ENCODE results near the gene THUMPD3. TPM values are rescaled to one million over a fixed set of nuclear protein-coding genes. Genes with fewer than 3 reads are reported as not detected.

The THUMPD3 gene
- total RNA-seq, 1 experiment from 2014 or later = 63.0 TPM

GRCh38 chr3:9386501-9387321 lies 23.9 kb downstream of the THUMPD3 start:
- BruUV-seq (replicated peaks) = no TSS peak
- H3K9me3 Mint-ChIP-seq (ENCODE audit: unreplicated experiment) = no peaks in the 10 kb centered on the region
- CTCF ChIA-PET = interaction anchor here (0.6 kb wide), 1 partner anchor 59 kb away, joined by 3 read pairs; no protein-coding TSS in a partner anchor
- no peak for TF ChIP-seq CTCF (IDR thresholded peaks at IDR 0.05; ENCODE audit: unreplicated experiment)
- H3K27ac Mint-ChIP-seq (ENCODE audit: low read depth, unreplicated experiment) = no peak overlapping the region
- intact Hi-C loops (cut with micrococcal nuclease) = loop anchor here (5.0 kb wide), 1 partner anchor 36 kb away; no protein-coding TSS in a partner anchor
- no peaks in the 10 kb centered on the region for H3K27me3 Mint-ChIP-seq (ENCODE audit: insufficient read depth, unreplicated experiment)
- POLR2A ChIA-PET = interaction anchor here (0.8 to 1.1 kb wide), 5 partner anchors 8 to 36 kb away, joined by 3 to 9 read pairs (median 7); partner anchors contain the start of gene SETD5
- H3K4me3 Mint-ChIP-seq (ENCODE audit: unreplicated experiment) = no peak overlapping the region
- H3K4me1 Mint-ChIP-seq (ENCODE audit: insufficient read depth, unreplicated experiment) = peaks cover 3% of the 10 kb centered on the region
- no peak for DNase-seq (ENCODE audit: unreplicated experiment)
- H3K36me3 Mint-ChIP-seq (ENCODE audit: insufficient read depth, unreplicated experiment) = peaks cover 100% of the 10 kb centered on the region

GRCh38 chr3:9387322-9387655 lies 24.4 kb downstream of the THUMPD3 start:
- CTCF ChIA-PET = no interaction called here
- no peak for TF ChIP-seq CTCF (IDR thresholded peaks at IDR 0.05; ENCODE audit: unreplicated experiment)
- DNase-seq (ENCODE audit: unreplicated experiment) = no peak
- H3K36me3 Mint-ChIP-seq (ENCODE audit: insufficient read depth, unreplicated experiment) = peaks cover 100% of the 10 kb centered on the region
- POLR2A ChIA-PET = interaction anchor here (1.3 to 2.4 kb wide), 3 partner anchors 9 to 12 kb away, joined by 3 to 9 read pairs (median 9); no protein-coding TSS in a partner anchor
- no peaks in the 10 kb centered on the region for H3K27me3 Mint-ChIP-seq (ENCODE audit: insufficient read depth, unreplicated experiment)
- no peaks in the 10 kb centered on the region for H3K9me3 Mint-ChIP-seq (ENCODE audit: unreplicated experiment)
- no peak overlapping the region for H3K4me3 Mint-ChIP-seq (ENCODE audit: unreplicated experiment)
- no TSS peak for BruUV-seq (replicated peaks)
- H3K27ac Mint-ChIP-seq (ENCODE audit: low read depth, unreplicated experiment) = no peak overlapping the region
- intact Hi-C loops (cut with micrococcal nuclease) = loop anchor here (5.0 kb wide), 1 partner anchor 35 kb away; no protein-coding TSS in a partner anchor
- H3K4me1 Mint-ChIP-seq (ENCODE audit: insufficient read depth, unreplicated experiment) = peaks cover 9% of the 10 kb centered on the region

GRCh38 chr3:9388142-9388541 lies 25.3 kb downstream of the THUMPD3 start:
- no peaks in the 10 kb centered on the region for H3K27me3 Mint-ChIP-seq (ENCODE audit: insufficient read depth, unreplicated experiment)
- H3K4me1 Mint-ChIP-seq (ENCODE audit: insufficient read depth, unreplicated experiment) = peaks cover 9% of the 10 kb centered on the region
- H3K4me3 Mint-ChIP-seq (ENCODE audit: unreplicated experiment) = no peak overlapping the region
- CTCF ChIA-PET = interaction anchor here (0.6 to 1.5 kb wide), 3 partner anchors 35 to 614 kb away, joined by 3 to 5 read pairs (median 3); no protein-coding TSS in a partner anchor
- no peak for TF ChIP-seq CTCF (IDR thresholded peaks at IDR 0.05; ENCODE audit: unreplicated experiment)
- H3K9me3 Mint-ChIP-seq (ENCODE audit: unreplicated experiment) = no peaks in the 10 kb centered on the region
- BruUV-seq (replicated peaks) = no TSS peak
- peaks cover 97% of the 10 kb centered on the region for H3K36me3 Mint-ChIP-seq (ENCODE audit: insufficient read depth, unreplicated experiment)
- H3K27ac Mint-ChIP-seq (ENCODE audit: low read depth, unreplicated experiment) = no peak overlapping the region
- POLR2A ChIA-PET = interaction anchor here (0.6 to 2.4 kb wide), 10 partner anchors 8 to 448 kb away, joined by 3 to 14 read pairs (median 5); partner anchors contain the start of gene THUMPD3
- intact Hi-C loops (cut with micrococcal nuclease) = loop anchor here (5.0 kb wide), 1 partner anchor 34 kb away; no protein-coding TSS in a partner anchor
- DNase-seq (ENCODE audit: unreplicated experiment) = no peak

- no TSS peak for BruUV-seq (replicated peaks)
- DNase-seq (ENCODE audit: unreplicated experiment) = no peak
- Mint-ChIP-seq H3K4me3 (ENCODE audit: unreplicated experiment) (no peak overlapping the region), H3K27ac (ENCODE audit: low read depth, unreplicated experiment) (no peak overlapping the region), H3K36me3 (ENCODE audit: insufficient read depth, unreplicated experiment) (peaks cover 97% of the 10 kb centered on the region), H3K4me1 (ENCODE audit: insufficient read depth, unreplicated experiment) (peaks cover 9% of the 10 kb centered on the region), H3K27me3 (ENCODE audit: insufficient read depth, unreplicated experiment) (no peaks in the 10 kb centered on the region), H3K9me3 (ENCODE audit: unreplicated experiment) (no peaks in the 10 kb centered on the region)
- TF ChIP-seq CTCF (IDR thresholded peaks at IDR 0.05; ENCODE audit: unreplicated experiment) = no peak
- POLR2A ChIA-PET = interaction anchor here (0.6 to 12.5 kb wide), 13 partner anchors 8 to 448 kb away, joined by 3 to 452 read pairs (median 5); partner anchors contain the start of gene THUMPD3
- CTCF ChIA-PET = interaction anchor here (0.6 to 1.5 kb wide), 4 partner anchors 11 to 615 kb away, joined by 3 to 6 read pairs (median 4); no protein-coding TSS in a partner anchor
- intact Hi-C loops (cut with micrococcal nuclease) = loop anchor here (5.0 kb wide), 1 partner anchor 34 kb away; no protein-coding TSS in a partner anchor
These were observed 25.9 kb downstream of the THUMPD3 start for GRCh38 chr3:9388562-9389272.
